ENCODE measurements around the gene TMEM98.

DNA sequence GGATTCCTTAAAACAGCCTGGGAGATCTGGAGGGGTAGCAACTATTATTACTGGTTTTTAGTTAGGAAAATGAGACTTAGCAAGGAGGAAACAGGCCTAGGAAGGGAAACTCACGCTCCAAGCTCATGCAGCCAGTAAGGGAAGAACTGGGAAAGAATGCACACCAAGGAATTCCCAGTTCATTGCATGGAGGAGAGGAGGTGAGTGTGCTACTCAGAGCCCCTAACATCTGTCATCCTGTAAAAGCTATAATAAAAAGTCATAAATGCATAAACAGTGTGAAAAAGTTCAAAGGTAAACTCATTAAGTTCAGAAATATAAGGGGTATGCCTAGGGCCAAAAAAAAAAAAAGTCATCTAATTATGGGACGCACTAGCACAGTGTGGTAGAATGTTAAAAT lies 25.9 kb downstream of the TMEM98 start:
- TF ChIP-seq, protein P1, sequence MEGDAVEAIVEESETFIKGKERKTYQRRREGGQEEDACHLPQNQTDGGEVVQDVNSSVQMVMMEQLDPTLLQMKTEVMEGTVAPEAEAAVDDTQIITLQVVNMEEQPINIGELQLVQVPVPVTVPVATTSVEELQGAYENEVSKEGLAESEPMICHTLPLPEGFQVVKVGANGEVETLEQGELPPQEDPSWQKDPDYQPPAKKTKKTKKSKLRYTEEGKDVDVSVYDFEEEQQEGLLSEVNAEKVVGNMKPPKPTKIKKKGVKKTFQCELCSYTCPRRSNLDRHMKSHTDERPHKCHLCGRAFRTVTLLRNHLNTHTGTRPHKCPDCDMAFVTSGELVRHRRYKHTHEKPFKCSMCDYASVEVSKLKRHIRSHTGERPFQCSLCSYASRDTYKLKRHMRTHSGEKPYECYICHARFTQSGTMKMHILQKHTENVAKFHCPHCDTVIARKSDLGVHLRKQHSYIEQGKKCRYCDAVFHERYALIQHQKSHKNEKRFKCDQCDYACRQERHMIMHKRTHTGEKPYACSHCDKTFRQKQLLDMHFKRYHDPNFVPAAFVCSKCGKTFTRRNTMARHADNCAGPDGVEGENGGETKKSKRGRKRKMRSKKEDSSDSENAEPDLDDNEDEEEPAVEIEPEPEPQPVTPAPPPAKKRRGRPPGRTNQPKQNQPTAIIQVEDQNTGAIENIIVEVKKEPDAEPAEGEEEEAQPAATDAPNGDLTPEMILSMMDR (optimal IDR thresholded peaks at IDR 0.05 in 1 of 3, IDR thresholded peaks at IDR 0.05 in 1 of 3, conservative IDR thresholded peaks at IDR 0.05 in 1 of 3; ENCODE audit: extremely low read depth in 1 of 3, insufficient read depth in 2 of 3, low read length in 3 of 3): no peak
- TF ChIP-seq EZH2 (IDR thresholded peaks at IDR 0.05; ENCODE audit: low read length): no peak
